Iris pigment epithelial cell (primary cell): ENCODE measurements around the gene PRSS23.

Experiments used
- DNase-seq: peaks from one replicate; pipeline ENCODE4 v3.0.0-alpha.2; 2011; ENCODE audit warnings: low read depth

PRSS23 gene

DNA sequence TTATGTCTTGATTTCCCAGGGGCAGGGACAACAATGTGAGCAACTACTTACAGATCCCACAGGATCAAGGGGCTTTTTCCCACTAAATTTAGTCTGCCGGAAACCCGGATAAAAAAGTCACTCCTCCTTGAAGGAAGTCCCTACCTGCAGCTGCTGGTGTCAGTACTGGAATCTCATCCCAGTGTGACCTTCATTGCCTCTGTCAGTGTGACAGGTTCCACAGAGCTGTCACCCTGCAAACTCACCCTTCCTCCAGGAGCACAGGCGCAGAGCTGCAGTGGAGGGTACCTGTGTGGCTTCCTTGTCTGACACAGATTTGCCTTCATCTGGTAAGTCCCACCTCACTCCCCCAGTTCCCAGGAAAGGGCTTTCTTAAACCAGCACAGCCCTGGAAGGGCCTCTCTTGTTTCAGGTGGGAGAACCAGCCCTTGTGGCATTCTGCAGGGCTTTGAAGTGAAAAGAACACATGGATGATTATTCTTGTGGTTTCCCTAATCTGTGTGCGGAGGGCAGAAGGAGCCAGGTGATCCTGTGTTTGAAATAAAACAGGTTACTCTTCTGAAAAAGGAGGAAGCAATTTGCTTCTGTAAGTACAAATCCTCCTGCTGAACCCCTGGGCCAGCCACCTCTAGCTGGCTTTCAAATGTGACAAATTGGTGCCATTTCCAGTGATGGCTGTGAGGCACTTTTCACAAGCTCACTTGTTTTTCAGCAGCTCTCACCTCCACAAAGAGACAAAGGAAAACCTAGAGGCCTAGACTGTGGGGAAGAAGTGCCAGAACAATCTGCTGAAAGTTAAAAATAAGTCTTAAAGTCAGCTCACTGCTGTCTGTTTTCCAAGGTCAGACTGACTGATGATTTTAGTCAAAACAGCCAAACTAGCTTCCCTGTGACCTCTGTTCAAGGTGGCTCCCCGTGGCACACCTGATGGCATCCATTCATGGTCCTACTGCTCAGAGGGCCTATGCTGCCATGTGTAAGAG lies 9.2 kb upstream of the PRSS23 start:
- DNase-seq: no peak

DNA sequence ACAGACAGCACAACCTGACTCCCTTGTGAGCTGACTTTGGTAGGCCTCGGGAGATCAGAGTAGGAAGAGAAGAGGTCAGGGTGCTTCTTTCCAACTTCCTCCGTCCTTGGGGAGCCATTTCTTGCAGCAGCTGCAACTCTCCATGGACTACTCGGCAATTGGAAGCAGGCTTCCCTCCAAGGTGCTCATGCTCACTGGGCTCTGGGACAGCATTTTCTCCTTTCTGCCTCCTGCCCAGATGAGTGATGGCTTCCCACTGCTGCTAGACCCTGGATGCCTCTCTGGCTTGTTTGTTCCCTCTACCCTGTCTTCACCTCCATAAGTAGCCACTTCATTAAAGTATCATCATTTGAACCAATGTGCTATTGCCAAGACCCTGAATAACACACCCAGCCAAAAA lies 8.2 kb upstream of the PRSS23 start:
- no peak for DNase-seq

DNA sequence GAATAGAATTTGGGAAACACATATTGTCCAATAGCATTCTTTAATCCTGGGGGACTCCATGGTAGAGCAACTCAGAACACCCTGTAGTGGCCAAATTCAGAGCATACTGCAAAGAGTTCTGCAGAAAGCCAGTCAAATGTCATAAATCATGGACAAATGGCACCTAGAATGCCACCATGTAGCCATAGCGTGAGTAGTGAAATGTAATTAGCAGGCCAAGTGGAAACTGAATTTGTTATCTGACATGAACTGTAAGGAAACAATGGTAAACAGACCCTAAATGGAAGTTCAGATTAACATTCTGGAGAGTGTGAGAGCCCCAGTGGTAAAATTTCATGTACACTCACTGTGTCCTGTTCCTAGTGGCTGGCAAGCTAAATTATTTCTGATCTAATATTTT lies 7.0 kb upstream of the PRSS23 start:
- no peak for DNase-seq

DNA sequence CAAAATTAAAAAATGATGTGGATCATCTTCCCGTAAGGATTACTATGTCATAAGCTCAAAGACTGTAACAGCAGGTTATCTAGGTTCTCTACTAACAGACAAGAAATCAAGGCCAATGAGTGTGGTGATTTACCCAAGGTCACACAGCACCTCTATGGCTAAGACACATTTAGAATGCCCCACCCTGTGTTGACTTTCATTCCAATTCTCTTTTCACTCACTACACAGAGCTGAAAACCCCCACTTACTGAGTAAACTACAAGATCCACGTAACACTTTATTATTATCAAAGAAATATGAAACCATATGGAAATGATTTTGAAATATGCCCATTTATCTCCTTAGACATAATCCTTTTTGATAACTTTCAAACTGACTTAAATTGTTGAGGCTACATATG lies 4.8 kb upstream of the PRSS23 start:
- DNase-seq: no peak

DNA sequence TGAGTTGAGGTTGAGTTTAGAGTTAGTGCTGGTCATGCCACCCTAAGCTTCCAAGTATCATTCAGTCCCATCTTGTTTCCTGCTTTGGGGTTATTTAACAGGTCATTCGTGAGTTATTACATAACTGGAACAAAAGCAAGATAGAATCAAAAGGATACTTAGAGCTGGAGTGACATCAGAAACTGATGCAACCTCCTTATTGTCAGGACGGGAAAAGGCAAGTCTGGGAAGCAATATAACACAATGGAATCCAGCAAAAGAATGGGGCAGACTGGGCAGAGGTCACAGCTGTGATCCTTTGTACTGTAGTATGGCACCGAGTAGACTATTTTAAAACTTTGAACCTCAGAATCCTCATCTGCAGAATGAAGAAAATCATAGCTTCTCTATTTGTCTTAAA lies 4.4 kb upstream of the PRSS23 start:
- DNase-seq: peak; percentile 77

DNA sequence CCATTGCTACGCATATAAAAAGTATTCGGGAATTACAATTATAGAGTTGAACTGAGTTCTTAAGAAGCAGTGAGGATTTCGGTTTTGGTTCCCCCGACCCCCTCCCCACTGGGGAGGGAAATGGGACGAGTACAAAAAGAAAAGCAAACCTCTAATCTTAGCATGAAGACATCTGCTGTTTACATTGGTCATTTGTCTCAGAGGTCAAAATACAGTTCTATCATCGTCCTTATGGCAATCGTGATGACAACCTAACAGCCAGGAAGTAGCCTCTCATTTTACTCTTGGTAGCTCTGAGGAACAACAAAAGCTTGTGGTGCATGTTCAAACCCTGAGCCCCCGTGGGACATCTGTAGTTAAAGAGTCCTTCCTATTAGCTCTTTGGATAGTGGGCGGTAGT lies 3.2 kb upstream of the PRSS23 start:
- DNase-seq: no peak

DNA sequence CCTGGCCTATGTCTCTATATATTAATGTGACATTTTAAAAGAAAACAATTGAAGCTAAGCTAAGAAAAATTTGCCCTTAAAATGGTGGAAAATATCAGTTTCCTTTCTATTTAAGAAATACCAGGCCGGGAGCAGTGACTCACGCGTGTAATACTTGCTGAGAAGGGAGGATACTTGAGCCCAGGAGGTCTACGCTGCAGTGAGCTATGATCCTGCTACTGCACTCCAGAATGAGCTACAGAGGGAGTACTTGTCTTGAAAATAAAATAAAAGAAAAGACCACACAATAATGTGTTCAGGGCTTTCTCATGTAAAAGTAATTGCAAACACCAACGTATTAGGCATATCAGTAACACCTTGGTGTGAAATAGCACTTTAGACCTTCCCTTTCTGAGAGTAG lies 1.4 kb upstream of the PRSS23 start:
- DNase-seq: peak; percentile 97

DNA sequence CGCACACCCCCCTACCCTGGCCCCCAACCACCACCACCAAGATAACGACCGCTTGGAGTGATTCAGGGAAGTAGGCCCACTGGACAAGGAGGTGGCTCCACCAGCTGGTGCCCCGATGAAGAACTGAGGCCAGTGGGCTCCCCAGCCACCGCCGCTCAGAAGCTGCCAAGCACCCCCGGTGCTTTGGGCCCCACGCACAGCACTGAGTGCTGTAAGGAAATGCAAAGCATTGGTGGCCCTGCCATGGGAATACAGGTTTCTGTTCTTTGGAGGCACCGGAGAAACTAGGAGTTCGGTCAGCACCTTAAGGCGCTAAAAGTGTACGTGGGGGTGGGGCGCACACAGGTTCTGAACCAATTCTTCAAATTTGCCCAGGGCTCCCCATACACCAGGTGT lies 664 bp upstream of the PRSS23 start:
- no peak for DNase-seq

DNA sequence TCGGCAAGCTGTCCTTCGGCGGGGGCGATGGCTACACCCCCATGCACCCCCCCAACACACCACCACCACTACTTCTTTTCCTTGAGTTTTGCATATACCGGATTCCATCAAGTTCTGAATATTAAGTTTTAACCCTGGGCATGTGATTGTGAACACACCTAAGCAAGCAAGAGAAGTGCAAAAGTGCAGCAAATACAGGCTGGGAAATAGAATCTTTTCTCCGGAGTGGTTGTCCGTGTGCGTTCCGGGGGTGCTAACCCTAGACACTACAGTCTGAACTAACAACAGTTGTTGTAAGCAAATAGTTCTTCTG lies 574 bp downstream of the PRSS23 start:
- DNase-seq: no peak

DNA sequence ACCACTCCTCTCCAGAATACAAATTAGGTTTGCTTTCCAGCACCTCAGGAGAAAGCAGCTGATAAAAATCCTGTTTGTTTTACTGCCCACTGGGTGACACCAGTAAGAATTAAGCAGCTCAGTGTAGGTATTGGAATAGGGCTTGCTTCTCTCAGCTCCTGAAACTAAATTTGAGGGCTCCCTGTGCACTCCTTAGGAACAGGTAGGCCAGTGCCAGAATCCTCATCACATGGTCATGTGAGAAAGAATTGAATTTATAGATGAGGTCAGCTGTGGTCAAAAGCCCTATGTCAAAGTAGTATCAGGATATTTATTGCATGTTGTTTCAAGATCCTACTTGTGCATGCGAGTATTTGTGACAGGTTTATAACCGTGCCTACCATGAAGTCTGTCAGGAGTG lies 1.0 kb downstream of the PRSS23 start:
- DNase-seq: no peak

DNA sequence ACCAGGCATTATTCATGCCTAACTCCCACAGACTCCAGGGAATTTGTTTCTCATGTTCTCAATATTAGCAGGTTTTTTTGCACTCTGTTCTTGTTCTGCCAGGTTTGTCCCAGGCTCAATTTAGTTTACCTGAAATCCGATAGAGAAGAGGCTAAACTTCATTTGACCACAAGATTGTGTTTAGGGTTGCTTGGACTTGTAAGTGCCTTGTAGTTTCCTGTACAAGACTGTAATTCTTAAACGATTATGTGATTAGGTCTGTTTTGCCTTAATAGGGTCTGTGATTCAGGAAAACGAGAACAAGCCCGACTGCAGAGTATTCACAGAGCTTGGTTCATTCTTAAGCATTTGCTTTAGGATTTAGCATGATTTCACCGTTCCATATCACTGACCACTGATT lies 1.8 kb downstream of the PRSS23 start:
- no peak for DNase-seq

DNA sequence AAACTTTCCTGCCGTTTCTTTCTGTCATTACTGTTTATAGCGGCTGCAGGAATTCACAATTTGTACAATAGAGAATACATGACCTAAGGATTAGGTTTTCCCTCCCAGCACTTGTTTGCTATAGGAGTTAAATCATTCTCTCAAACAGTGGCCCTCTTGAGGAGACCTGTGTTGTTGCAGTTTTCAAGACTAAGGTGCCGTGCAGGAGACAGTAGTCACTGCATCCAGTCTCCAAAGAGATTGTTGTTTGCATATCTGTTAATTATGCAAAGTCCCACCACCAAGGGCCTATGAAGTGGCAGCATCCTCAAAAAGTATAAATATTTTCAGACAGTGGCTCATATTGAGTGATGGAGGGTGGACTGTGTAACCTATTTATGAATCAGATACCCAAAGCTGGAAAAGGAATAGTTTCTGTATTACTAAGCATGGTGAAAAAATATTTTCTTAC lies 2.3 kb downstream of the PRSS23 start:
- peak; percentile 57 for DNase-seq

DNA sequence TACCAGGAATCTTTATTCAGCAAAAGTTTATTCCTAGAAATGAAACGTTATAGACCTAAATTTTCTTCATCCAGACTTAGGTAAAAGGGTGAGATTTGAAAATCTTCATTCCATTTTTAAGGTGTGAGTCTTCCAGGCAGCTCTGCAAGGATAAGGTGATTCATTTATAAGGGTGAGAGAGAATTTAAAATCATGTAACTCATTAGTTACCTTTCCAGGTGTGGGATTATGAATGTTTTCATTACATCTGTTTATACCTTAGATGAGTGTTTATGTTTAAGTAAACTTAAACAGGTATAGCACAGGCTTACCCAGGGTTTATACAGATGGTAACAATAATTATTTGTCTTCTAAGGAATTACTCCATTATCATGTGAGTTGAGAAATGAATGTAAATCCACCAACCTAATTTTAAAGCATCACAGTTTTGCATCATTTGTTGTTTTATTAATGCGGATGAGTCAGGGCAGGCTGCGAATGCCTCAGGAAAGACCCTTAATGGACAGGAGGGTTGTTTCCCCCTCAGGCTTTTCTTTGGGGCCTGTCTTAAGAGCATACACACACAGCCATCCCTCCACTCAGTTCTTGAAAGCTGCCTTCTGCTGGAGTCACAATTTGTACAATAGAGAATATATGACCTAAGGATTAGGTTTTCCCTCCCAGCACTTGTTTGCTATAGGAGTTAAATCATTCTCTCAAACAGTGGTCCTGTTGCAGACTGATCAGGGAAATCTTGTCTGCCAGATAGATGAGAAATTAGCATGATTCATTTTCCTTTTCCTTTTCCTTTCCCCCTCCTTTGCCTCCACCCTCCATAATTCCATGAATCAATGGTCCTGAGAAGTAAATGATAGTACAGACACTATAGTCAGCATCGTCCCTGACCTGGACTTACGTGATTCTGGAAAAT lies 3.0 kb downstream of the PRSS23 start:
- DNase-seq: no peak

DNA sequence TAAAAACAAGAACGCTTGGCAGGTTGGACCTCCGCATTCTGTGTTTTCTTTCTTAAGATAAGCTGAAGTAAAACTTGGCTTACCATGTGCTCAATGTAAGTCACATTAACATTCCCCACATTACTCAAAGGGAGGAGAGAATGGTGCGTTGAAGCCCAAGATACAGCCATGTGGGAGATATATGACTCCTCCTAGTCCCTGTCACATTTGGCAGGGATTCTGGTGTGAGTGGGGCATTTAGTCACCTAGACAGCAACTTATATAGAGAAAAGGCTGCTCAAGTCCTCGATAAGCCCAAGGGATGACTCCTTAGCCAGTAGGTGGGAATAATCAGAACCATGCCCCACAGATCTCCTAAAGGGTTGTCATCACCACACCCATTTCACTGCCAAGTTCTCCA lies 4.6 kb downstream of the PRSS23 start:
- no peak for DNase-seq

DNA sequence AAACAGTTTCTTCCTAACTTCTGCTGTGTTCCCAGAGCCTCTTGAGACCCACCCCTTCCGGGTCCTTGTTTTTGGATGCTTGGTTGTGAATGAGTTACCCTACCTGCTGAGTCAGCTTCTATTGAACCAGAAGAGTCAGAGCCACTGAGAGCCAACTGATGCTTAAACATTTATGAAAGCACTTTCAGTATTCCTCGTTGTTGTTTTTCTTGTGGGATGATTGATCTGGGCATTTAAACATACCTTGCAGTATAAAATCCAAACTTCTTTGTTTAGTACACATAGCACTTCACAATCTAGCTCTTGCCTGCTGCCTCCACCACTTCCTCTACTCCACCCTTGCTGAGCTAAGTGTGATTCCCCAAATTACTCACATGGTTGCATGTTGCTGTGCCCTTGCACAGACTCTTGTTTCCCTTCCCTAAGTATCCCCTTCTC lies 5.5 kb downstream of the PRSS23 start:
- DNase-seq: no peak

DNA sequence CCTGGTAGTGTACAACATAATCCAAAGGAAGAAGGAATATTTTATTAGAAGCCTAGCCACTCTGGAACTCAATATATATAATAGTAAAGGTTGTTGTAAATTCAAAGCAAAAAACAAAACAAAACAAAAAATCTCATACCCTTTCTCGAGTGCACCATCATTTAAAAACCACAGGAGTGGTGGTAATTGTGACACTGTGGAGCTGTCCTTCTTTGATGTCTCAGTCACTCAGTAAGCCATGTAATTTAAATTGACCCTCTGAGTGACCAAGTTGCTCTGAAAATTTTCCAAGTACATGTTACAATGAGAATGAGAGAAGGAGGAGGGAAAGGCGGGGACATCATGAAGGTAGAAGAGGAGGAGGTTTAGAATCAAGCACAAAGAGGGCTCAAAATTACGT lies 6.6 kb downstream of the PRSS23 start:
- no peak for DNase-seq

DNA sequence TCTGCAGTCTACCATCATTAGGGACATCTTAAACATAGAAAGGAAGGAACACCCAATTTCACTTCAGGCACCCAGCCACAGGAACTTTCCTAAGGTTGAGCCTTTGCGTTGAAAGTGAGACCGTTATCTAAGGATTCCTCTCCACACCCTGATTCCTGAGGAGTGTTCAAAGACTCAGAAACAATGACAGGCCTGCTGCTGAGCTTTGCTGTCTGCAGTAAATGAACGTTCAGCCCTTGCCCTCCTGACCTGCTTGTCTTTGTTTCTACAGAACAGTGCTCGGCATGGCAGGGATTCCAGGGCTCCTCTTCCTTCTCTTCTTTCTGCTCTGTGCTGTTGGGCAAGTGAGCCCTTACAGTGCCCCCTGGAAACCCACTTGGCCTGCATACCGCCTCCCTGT lies 7.0 kb downstream of the PRSS23 start:
- no peak for DNase-seq

DNA sequence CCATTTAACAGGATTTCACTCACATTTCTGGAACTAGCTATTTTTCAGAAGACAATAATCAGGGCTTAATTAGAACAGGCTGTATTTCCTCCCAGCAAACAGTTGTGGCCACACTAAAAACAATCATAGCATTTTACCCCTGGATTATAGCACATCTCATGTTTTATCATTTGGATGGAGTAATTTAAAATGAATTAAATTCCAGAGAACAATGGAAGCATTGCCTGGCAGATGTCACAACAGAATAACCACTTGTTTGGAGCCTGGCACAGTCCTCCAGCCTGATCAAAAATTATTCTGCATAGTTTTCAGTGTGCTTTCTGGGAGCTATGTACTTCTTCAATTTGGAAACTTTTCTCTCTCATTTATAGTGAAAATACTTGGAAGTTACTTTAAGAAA lies 9.2 kb downstream of the PRSS23 start:
- no peak for DNase-seq

DNA sequence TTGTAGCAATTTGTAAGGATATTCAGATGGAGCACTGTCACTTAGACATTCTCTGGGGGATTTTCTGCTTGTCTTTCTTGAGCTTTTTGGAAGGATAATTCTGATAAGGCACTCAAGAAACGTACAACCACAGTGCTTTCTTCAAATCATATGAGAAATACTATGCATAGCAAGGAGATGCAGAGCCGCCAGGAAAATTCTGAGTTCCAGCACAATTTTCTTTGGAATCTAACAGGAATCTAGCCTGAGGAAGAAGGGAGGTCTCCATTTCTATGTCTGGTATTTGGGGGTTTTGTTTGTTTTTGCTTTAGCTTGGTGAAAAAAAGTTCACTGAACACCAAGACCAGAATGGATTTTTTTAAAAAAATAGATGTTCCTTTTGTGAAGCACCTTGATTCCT lies 9.9 kb downstream of the PRSS23 start:
- DNase-seq: no peak

DNA sequence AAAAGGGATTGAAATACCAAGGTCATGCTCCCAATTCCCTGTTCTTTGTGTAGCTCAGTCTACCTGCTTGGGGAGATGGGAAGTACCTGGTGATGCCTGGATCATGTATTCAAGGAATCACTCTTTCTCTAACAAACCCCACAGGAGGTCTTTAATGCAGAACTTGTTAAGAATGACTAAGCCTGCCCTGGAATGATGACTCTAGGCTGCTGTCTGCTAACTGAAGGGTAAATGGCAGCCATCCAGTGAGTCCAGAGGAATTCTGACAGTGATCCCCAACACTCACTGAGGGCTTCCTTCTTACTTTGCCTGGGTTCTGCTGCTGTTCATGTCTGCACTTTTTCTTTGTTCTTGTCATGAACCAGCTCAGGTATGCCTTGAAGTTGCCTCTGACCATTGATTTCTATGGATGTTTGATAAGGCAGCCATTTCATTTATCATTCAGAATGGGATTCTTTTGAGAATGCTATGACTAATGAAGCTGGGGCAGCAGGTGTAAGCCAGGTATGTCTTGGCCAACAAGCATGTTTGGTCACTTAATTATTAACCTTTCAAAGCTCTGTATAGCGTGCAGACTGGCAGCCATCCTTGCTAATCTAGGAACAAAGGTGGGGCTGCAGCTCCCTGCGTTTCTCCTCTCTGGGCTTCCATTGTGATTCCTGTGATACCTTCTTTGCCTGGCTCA lies 11.4 kb downstream of the PRSS23 start:
- peak; percentile 89 for DNase-seq

DNA sequence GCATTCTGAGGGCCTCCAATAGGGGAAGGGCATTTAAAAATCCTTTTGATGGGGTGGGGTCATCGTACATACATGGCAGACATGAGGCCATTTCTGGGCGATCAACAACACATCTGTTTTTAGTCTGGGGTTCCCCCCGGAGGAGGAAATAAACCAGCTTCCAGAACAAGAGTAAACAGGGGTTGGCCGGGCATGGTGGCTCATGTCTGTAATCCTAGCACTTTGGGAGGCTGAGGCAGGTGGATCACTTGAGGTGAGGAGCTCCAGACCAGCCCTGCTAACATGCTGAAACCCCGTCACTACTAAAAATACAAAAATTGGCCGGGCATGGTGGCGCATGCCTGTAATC lies 12.0 kb downstream of the PRSS23 start:
- no peak for DNase-seq

DNA sequence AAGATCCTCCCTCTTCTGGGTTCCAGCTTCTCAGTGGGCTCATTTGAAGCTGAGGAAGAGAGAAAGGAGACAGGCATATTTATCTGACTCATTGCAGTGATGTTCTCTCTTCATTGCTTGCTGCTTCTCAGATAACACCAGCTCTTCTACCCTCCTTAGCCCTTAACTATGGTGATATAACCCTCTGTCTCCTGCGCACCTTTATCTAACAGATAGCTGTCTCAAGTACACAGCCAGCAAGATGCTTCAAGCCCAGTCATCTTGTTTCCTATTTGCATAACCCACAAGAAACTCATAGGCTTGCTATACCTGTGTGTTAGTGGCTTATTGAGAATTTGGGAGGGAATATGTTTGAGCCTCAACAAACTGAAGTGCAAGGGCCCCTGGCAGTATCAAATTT lies 12.6 kb downstream of the PRSS23 start:
- DNase-seq: no peak

DNA sequence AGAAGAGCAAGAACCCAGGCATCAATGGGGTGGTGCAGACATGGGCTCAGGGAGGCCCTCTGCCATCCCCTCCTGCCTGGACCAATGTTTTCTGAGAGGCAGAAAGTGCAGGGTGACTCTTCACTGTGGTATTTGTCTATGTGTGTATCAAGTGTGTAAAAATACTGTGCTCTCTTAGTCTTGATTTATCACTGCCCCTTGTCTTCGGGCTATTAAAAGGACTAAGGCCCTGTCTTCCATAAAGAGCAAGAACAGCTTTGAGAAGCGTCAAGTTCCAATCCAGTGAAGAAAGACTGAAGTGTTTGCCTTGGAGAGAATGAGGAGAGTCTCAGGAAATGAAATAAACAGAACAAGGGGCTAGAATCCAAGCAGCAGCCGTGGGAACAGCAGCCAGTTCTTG lies 14.4 kb downstream of the PRSS23 start:
- peak; percentile 48 for DNase-seq
